ENCODE measurements around the gene ZNF423.

The ZNF423 gene

DNA sequence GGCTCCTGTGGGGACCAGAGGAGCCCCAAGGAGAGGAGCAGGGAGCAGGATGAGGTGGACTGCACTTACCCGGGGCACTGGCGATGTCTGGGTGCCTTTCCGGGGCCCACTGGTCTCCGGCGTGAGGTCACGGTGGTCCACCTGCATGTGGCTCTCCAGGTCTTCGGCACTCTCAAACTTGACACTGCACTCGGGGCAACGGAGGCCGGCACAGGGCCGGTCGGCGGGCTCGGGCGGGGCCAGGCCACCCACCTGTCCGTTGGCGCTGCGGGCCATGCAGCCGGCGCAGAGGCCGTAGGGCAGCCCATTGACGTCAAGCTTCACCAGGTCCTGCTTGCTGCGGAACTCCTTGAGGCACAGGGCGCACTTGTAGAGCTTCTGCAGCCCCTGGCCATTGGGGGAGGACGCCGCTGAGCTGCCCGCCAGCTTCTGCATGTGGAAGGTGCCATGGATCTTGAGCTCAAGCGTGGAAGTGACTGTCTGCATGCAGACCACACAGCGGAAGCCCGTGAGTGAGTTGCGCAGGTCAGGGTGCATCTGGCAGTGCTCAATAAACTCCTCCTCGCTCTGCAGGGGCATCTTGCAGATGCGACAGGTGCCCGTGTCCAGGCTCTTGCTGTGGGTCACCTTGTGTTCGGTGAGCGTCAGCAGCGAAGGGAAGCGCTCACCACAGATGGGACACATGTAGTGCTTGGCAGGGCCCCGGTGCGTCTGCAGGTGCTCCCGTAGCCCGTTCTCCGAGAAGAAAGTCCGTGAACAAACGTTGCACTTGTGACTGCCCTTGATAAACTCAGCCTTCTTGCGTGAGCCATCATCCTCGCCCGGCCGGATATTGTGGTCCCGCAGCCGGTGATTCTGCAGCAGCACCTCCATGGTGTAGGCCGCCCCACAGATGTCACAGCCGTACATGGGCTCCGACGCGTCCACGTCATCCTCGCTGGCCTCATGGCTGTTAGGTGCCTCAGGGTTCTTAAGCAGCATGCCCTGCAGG lies 220.0 kb downstream of the ZNF423 start:
- DNase-seq: no peak

- DNase-seq: no peak
Observed at GRCh38 chr16:49635009-49635350, 220.9 kb downstream of the ZNF423 start.

GRCh38 chr16:49634235-49635008 lies 221.5 kb downstream of the ZNF423 start:
- DNase-seq: no peak

DNA sequence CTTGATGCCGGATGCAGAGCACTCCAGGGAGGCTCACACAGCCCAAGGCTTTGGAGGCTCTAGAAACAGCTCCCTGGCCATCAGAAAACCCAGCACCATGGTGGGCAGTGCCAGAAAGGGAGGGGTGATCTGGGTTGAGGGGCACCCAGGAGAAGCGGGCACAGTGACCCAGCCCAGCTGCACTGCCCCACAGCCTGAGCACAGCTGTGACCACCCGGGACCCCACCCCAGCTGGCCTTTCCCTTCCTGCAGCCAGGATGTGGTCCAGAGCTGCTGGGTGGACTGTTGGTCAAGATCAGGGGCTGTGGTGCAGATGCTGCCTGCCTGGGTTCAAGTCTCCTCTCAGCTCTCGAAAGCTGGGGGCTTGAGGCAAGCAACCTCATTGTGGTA lies 223.1 kb downstream of the ZNF423 start:
- DNase-seq: no peak

DNA sequence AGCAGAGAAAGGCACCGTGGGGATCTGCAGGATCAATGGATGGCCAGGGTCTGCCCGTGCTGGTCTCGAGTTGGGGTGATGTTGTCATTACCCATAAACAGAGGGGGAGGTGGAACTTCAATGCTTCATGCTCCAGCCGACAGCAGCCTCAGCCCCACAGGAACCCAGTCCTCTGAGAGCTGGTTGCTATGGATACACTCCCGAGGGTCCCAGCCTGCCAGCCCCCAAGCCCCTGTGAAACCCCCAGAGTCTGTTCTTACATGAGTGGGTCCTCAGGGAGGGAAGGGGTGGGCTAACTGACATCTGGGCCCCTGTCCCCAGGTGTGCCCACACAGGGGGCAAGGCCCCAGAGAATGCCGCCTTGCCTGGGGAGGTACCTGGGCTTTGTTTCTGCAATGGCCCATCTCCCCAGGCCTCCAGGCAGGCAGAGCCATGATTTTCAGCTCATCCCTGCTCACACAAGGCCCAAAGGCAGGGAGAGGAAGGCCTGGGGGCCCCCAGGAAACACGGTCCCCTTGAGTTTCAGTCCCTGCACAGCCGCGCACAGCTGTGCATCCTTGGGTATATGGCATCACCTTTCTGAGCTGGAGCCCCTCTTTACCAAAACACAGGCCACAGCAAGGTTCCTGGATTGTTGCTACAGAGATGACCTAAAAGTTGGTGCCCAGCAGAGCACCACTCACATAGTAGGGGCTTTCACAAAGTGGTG lies 223.7 kb downstream of the ZNF423 start:
- no peak for DNase-seq

- no peak for DNase-seq
Observed at GRCh38 chr16:49631187-49632041, 224.5 kb downstream of the ZNF423 start.

DNA sequence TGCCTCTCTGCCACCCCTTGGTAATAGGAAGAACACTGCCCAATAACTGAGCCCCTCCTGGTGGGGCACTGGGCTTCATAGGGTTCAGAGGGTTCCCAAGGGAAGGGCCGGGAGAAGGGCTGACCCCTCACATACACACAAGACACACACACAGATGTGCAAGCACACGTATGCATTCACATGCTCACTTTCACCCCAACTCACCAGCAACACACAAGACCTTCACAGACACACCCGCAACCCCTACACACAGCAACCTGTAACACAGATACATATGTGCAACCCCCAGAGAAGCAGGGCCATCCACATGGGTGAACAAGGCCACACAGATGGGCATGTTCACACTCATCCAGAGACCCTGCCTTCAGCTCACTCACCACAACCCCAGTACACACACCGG lies 225.1 kb downstream of the ZNF423 start:
- no peak for DNase-seq

DNA sequence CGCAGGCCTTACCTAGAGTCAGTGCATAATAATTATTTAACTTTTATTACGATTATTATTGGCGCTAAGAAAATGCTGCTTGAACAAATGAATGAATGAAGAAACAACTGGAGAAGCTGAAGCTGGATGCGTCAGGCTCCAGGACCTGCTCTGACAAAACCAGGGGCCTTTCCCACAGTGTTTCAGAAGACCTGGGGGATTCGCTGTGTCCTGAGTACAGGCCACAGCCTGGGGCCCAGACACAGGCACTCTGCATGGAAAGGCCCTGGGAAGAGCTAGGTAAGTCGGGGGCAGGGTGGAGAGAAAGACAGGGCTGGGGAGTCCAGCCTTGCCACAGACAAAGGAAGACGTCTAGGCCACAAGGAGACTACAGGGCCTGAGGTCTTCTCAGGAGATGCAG lies 226.1 kb downstream of the ZNF423 start:
- no peak for DNase-seq

GRCh38 chr16:49628148-49628547 lies 227.8 kb downstream of the ZNF423 start:
- DNase-seq: no peak

GRCh38 chr16:49625311-49626065 lies 230.4 kb downstream of the ZNF423 start:
- DNase-seq: no peak

DNA sequence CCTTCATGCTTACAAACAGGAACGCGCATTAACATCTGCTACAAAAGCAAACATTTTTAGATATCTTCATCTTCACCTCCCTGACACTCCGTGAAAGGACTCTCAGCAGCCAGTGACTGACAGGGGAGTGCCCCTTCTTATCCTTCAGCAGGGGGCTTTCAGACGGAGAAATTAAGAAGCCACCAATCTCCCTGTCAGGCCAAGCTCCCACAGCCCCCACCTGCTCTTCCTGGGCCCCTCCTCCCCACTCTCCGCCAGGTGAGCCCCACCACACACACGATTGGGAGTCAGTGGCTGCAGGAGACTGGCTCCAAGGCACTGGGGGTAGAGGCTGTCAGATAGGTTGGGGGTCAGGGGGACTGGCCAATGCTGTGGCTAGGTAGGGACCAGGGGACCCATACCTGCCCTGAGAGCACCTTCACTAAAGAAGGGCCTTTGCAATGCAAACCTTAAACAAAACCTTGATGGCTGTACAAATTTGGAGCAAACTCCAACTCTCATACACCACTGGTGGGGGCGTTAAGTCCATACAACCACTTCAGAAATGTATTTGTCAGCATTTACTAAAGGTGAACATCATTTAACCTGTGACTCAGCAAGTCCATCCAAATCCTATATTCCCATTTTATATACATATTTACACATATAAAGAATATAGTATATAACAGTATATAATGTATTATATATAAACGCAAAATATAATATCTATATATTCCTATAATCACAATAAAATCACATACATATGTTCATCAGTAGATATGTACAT lies 232.2 kb downstream of the ZNF423 start:
- no peak for DNase-seq

DNA sequence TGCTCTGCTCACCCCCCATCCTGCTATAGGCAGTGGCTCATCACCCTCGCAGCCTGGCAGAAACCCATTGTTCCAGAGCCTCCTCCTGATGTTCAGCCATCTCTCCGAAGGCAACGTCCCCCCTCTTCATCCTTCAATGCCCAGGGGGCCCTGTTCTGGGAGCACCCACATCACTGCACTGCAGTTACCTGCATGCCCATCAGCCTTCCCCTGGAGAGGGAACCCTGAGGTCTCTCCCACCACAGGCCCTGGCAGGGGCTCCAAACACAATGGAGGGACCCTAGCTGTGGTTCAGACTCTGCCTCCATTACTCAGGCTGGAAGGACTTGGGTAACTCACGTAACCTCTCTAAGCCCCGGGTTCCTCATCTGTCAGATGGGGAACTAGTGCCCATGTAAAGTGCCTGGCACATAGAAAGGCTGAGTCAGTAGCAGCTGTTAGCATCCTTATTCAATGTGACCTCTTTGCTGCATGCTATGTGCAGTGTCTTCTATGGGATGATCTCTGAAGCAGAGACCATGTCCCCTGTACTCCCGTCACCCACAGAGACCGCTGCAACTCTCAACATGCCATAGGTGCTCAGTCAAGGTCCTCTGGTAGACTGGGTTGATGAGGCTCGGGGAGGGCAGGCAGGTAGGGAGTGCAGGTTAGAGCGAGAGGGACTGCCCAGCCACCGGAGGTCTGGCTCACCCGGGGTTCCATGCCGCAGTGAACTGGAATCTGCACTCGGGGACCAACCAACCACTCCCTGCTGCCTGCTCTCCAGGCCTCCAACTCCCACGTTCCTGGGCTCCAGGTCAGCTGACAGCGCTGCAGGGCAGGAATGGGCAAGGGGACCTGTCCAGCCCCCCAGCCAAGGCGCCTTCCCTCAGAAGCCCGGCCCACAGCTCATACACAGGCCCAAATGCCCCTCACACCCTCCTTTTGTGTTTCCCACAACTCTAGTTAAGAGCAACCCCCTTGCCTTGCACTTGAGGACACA lies 233.2 kb downstream of the ZNF423 start:
- no peak for DNase-seq

- no peak for DNase-seq
Observed at GRCh38 chr16:49622084-49622390, 233.9 kb downstream of the ZNF423 start.

DNA sequence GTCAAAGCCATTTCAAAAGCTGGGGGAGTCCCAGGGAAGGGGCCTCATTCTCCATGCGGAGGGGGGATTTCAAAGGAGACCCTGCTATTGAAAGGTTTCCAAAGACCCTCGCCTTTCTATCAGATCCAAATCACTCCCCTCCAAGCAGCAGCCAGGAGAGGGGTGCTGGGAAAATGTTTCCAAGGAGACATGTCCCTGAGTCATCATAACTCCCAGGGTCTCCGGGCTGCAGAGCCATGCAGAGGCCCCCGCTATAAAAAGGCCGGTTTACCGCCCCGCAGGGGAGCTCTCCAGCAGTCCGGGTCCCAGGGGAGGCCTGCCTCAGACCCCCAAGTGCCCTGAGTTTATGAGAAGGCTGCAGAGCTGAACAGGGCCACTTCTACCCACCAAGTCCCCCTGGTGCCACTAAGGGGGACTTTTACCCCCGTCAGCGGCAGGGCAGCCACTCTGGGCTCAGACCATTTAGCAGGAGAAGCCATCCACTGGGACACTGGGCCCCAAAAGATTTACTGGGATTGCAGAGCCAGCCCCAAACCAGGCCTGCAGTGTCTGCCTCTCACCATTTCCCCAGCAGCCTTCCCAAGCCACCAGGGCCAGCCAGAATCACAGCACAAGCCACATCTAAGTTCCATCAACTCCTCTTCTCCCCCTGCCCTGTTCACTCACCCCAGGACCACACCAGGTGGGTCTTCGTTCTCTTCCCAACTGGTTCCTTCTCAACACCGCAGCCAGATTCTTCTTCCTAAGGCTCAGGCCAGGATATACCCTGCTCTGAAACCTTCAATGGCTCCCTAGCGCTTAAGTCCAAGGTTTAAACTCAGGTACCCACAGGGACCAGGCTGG lies 234.4 kb downstream of the ZNF423 start:
- no peak for DNase-seq

DNA sequence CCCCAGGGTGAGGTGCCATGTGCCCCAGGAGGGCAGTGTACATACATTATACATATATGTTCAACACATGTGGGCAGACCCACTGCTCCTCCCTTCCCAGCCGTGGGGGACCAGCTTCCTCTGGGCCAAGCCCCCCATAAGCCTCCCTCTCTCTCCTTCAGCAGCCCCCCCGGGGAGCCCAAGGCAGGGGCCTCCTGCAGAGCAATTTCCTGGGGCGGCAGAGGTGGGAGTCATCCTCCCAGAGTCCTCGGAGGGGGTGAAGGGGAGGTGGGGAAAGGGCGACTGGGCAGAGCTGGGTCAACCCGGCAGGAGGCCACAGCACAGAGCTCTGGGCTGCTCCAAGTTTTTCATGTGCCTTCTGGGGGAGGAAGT lies 235.1 kb downstream of the ZNF423 start:
- DNase-seq: no peak

DNA sequence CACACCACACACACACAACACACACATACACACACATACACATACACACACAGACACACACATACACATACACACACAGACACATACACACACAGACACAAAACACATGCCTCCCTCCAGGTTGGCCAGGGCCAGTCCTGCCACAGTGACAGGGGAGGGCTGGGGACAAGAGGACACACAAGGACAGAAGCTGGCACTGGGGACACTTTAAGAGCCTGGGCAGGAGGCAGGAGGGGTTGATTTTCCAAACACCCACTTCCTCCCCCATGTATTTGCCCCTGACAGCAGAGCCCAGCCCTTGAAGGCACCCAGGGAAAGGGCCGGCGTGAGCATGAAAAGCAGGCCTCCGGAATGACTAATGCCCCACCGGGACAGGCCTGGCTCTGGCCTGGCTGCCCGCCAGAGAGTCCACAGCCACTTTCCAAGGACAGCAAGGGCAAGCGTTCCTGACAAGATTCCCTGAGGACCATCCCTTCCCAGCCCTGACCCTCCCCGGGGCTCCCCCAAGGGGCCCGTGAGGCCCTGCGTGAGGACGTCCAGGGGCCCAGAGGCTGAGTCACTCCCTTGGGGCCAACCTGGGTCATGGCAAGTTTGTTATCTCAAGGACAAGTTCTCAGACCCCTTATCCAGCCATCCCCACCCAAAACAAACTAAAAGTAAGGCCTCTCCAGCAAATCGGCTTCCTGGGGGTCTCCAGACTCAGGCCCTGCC lies 235.6 kb downstream of the ZNF423 start:
- DNase-seq: no peak

DNA sequence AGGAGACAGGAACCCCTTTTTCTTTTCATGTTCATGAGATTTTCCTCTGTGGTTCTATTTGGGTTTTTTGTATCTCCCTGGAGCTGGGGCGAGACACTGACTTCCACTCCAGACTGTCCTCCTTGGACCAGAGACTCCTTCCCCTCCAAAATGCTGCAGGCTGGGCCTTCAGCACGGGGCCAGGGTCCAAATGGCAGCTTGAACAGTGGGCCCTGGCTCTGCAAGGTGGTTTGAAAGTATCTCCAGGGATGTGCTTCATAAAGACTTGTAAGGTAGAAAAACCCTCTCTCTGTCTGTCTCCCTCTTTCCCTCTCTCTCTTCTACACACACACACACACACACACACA lies 236.1 kb downstream of the ZNF423 start:
- no peak for DNase-seq

DNA sequence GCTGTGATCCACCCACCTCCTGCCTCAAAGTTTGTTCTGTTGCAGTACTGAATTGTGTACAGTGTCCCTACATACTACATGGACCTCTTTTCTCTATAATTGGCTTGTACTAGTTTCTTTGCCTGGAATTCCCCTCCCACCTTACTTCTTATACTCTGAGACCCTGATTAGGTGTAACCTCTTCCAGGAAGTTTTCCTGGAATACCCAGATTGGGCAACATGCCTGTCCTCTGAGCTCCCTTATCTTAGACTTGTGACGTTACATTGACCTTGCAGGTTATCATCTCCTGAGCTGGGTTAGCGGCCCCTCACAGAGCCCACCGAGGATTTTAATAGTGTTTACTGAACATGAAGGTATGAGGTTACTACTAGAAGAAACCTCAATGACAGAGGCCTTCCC lies 237.0 kb downstream of the ZNF423 start:
- no peak for DNase-seq

All from activated CD4-positive, alpha-beta T cell treated with anti-CD3 and anti-CD28 coated beads, Interleukin-2, amount 50 U/mL, for 16 hours (primary cell).